Measurements from ENCODE around the gene MAGI2. TPM values are rescaled to one million over a fixed set of nuclear protein-coding genes. Genes with fewer than 3 reads are reported as not detected.

Gene MAGI2
- total and polyA plus RNA-seq, 2 experiments from 2014 or later = 3.5 to 4.1 TPM

GRCh38 chr7:78346827-78347226, 1106.6 kb downstream of the MAGI2 start:
- no peaks in the 10 kb centered on the region for H3K27me3 ChIP-seq (replicated peaks; ENCODE audit: insufficient read depth)
- H3F3A ChIP-seq (ENCODE audit: insufficient read depth) = no peaks in the 10 kb centered on the region
- no peaks in the 10 kb centered on the region for H3K9me3 ChIP-seq (ENCODE audit: low read depth)
- TF ChIP-seq EZH2 (IDR thresholded peaks at IDR 0.05; ENCODE audit: insufficient read depth, poor library complexity, severe bottlenecking) (no peak), EZH2phosphoT487 (IDR thresholded peaks at IDR 0.05; ENCODE audit: insufficient read depth, low read depth) (no peak)
- no peak overlapping the region for H3K4me3 ChIP-seq
- 96 to 99% methylated on average over 4 of the region's 4 CpGs for WGBS, 2 experiments (ENCODE audit: low coverage in 1 of 2, low lambda C conversion rate in 2 of 2, missing lambda C conversion rate in 2 of 2)
- H3K4me1 ChIP-seq (ENCODE audit: insufficient read depth) = no peaks in the 10 kb centered on the region
- H3K9ac ChIP-seq = no peak overlapping the region
- no peak overlapping the region for H2AFZ ChIP-seq
- H3K9me2 ChIP-seq (ENCODE audit: insufficient read depth) = no peaks in the 10 kb centered on the region
- no peaks in the 10 kb centered on the region for H4K20me1 ChIP-seq (ENCODE audit: insufficient read depth)
- no peak overlapping the region for H3K27ac ChIP-seq
- in situ Hi-C loops (cut with MboI) = no loop called here
- no peaks in the 10 kb centered on the region for H3K36me3 ChIP-seq (ENCODE audit: low read depth)
- no peak overlapping the region for H3K4me2 ChIP-seq (ENCODE audit: unreplicated experiment)
- no peaks in the 10 kb centered on the region for H3K79me2 ChIP-seq (ENCODE audit: insufficient read depth)
- DNase-seq = no peak

- H3K4me1 ChIP-seq (ENCODE audit: insufficient read depth) = no peaks in the 10 kb centered on the region
- H3K9me2 ChIP-seq (ENCODE audit: insufficient read depth) = no peaks in the 10 kb centered on the region
- H3K36me3 ChIP-seq (ENCODE audit: low read depth) = no peaks in the 10 kb centered on the region
- H3K4me2 ChIP-seq (ENCODE audit: unreplicated experiment) = no peak overlapping the region
- no peaks in the 10 kb centered on the region for H3K27me3 ChIP-seq (replicated peaks; ENCODE audit: insufficient read depth)
- H2AFZ ChIP-seq = no peak overlapping the region
- WGBS, 2 experiments (ENCODE audit: low coverage in 1 of 2, low lambda C conversion rate in 2 of 2, missing lambda C conversion rate in 2 of 2) = 90 to 92% methylated on average over 3 of the region's 3 CpGs
- no peak overlapping the region for H3K27ac ChIP-seq
- in situ Hi-C loops (cut with MboI) = no loop called here
- no peak for DNase-seq
- no peak overlapping the region for H3K9ac ChIP-seq
- H4K20me1 ChIP-seq (ENCODE audit: insufficient read depth) = no peaks in the 10 kb centered on the region
- TF ChIP-seq EZH2phosphoT487 (IDR thresholded peaks at IDR 0.05; ENCODE audit: insufficient read depth, low read depth) = no peak
- no peak for TF ChIP-seq EZH2 (IDR thresholded peaks at IDR 0.05; ENCODE audit: insufficient read depth, poor library complexity, severe bottlenecking)
- H3F3A ChIP-seq (ENCODE audit: insufficient read depth) = no peaks in the 10 kb centered on the region
- H3K9me3 ChIP-seq (ENCODE audit: low read depth) = no peaks in the 10 kb centered on the region
- H3K79me2 ChIP-seq (ENCODE audit: insufficient read depth) = no peaks in the 10 kb centered on the region
- no peak overlapping the region for H3K4me3 ChIP-seq
Measured at GRCh38 chr7:78345979-78346378, 1107.5 kb downstream of the MAGI2 start.

GRCh38 chr7:78345293-78345911, 1108.1 kb downstream of the MAGI2 start:
- Histone ChIP-seq H3K79me2 (ENCODE audit: insufficient read depth) (no peaks in the 10 kb centered on the region), H3K27me3 (replicated peaks; ENCODE audit: insufficient read depth) (no peaks in the 10 kb centered on the region), H3K4me3 (no peak overlapping the region), H3K36me3 (ENCODE audit: low read depth) (no peaks in the 10 kb centered on the region), H3K4me1 (ENCODE audit: insufficient read depth) (no peaks in the 10 kb centered on the region), H3F3A (ENCODE audit: insufficient read depth) (no peaks in the 10 kb centered on the region), H2AFZ (no peak overlapping the region), H3K9ac (no peak overlapping the region), H3K9me2 (ENCODE audit: insufficient read depth) (no peaks in the 10 kb centered on the region), H4K20me1 (ENCODE audit: insufficient read depth) (no peaks in the 10 kb centered on the region), H3K4me2 (ENCODE audit: unreplicated experiment) (no peak overlapping the region), H3K9me3 (ENCODE audit: low read depth) (no peaks in the 10 kb centered on the region), H3K27ac (no peak overlapping the region)
- no peak for DNase-seq
- WGBS, 2 experiments (ENCODE audit: low coverage in 1 of 2, low lambda C conversion rate in 2 of 2, missing lambda C conversion rate in 2 of 2) = 81 to 82% methylated on average over 14 of the region's 14 CpGs
- TF ChIP-seq EZH2 (IDR thresholded peaks at IDR 0.05; ENCODE audit: insufficient read depth, poor library complexity, severe bottlenecking) (no peak), EZH2phosphoT487 (IDR thresholded peaks at IDR 0.05; ENCODE audit: insufficient read depth, low read depth) (no peak)
- in situ Hi-C loops (cut with MboI) = no loop called here

- no peak for DNase-seq
- Histone ChIP-seq H3K27me3 (replicated peaks; ENCODE audit: insufficient read depth) (no peaks in the 10 kb centered on the region), H3K79me2 (ENCODE audit: insufficient read depth) (no peaks in the 10 kb centered on the region), H3K4me2 (ENCODE audit: unreplicated experiment) (no peak overlapping the region), H3F3A (ENCODE audit: insufficient read depth) (no peaks in the 10 kb centered on the region), H3K4me3 (no peak overlapping the region), H3K9me3 (ENCODE audit: low read depth) (no peaks in the 10 kb centered on the region), H3K4me1 (ENCODE audit: insufficient read depth) (peaks cover under 1% of the 10 kb centered on the region; the same call in 1 of the 2 replicates), H3K27ac (no peak overlapping the region), H3K9ac (no peak overlapping the region), H2AFZ (no peak overlapping the region), H3K9me2 (ENCODE audit: insufficient read depth) (no peaks in the 10 kb centered on the region), H3K36me3 (ENCODE audit: low read depth) (no peaks in the 10 kb centered on the region), H4K20me1 (ENCODE audit: insufficient read depth) (no peaks in the 10 kb centered on the region)
- in situ Hi-C loops (cut with MboI) = no loop called here
- WGBS, 2 experiments (ENCODE audit: low coverage in 1 of 2, low lambda C conversion rate in 2 of 2, missing lambda C conversion rate in 2 of 2) = 95 to 97% methylated on average over 3 of the region's 3 CpGs
- TF ChIP-seq EZH2phosphoT487 (IDR thresholded peaks at IDR 0.05; ENCODE audit: insufficient read depth, low read depth) = no peak
- TF ChIP-seq EZH2 (IDR thresholded peaks at IDR 0.05; ENCODE audit: insufficient read depth, poor library complexity, severe bottlenecking) = no peak
Measured at GRCh38 chr7:78334426-78334825, 1119.0 kb downstream of the MAGI2 start.
